Loucy (cell line): ENCODE measurements around the gene IL37.

Experiments
- H2AFZ ChIP-seq: fragments of 200-600 bp; sonication (generic); 2 replicates; pipeline ENCODE4 v1.6.0; 2016; ENCODE audit warnings: antibody characterized with exemption, mild to moderate bottlenecking, low read length, moderate library complexity
- H3F3A ChIP-seq: fragments of 200-600 bp; 2 replicates; pipeline ENCODE4 v1.6.0; 2016; ENCODE audit warnings: antibody characterized with exemption, low read depth, mild to moderate bottlenecking
- H3K27me3 ChIP-seq: fragments of 200-600 bp; sonication (generic); 2 replicates; pipeline ENCODE4 v1.6.1; 2014; ENCODE audit warnings: low read length, mild to moderate bottlenecking; ENCODE audit not compliant: insufficient read depth, poor library complexity, severe bottlenecking
- H3K36me3 ChIP-seq: fragments of 200-600 bp; sonication (generic); 2 replicates; pipeline ENCODE4 v1.6.1; 2016; ENCODE audit warnings: low read length; ENCODE audit not compliant: insufficient read depth
- H3K4me1 ChIP-seq: fragments of 200-600 bp; sonication (generic); 2 replicates; pipeline ENCODE4 v1.5.1; 2014; ENCODE audit warnings: low read length, mild to moderate bottlenecking; ENCODE audit not compliant: insufficient read depth, poor library complexity, severe bottlenecking
- H3K4me2 ChIP-seq: fragments of 200-600 bp; sonication (generic); 2 replicates; pipeline ENCODE4 v1.6.0; 2014; ENCODE audit warnings: antibody characterized with exemption, low read length, low read depth, mild to moderate bottlenecking; ENCODE audit not compliant: poor library complexity, severe bottlenecking
- H3K4me3 ChIP-seq: fragments of 200-600 bp; sonication (generic); 2 replicates; pipeline ENCODE4 v1.5.1; 2014; ENCODE audit warnings: low read length, mild to moderate bottlenecking, mixed read lengths; ENCODE audit not compliant: poor library complexity, severe bottlenecking
- H3K79me2 ChIP-seq: fragments of 200-600 bp; sonication (generic); 2 replicates; pipeline ENCODE4 v1.6.1; 2014; ENCODE audit warnings: low read length; ENCODE audit not compliant: insufficient read depth
- H3K9ac ChIP-seq: fragments of 200-600 bp; sonication (generic); 2 replicates; pipeline ENCODE4 v1.6.0; 2014; ENCODE audit warnings: mild to moderate bottlenecking, low read depth, low read length, moderate library complexity; ENCODE audit not compliant: poor library complexity, severe bottlenecking
- H3K9me2 ChIP-seq: fragments of 200-600 bp; sonication (generic); replicated peaks from 2 replicates; pipeline ENCODE4 v1.6.1; 2016; ENCODE audit warnings: low read depth, low read length, mixed read lengths
- H3K9me3 ChIP-seq: fragments of 200-600 bp; sonication (generic); 2 replicates; pipeline ENCODE4 v1.6.1; 2014; ENCODE audit warnings: mild to moderate bottlenecking, antibody characterized with exemption, low read length, low read depth; ENCODE audit not compliant: insufficient read depth
- H4K20me1 ChIP-seq: fragments of 200-600 bp; sonication (generic); 2 replicates; pipeline ENCODE4 v1.6.0; 2014; ENCODE audit warnings: antibody characterized with exemption, low read length, mild to moderate bottlenecking; ENCODE audit not compliant: insufficient read depth, poor library complexity, severe bottlenecking
- CTCF ChIP-seq: fragments of 200-600 bp; sonication (generic); conservative IDR thresholded peaks from 2 replicates; pipeline ENCODE4 v1.5.1; 2014; ENCODE audit warnings: mild to moderate bottlenecking, antibody characterized with exemption, low read length
- EZH2phosphoT487 ChIP-seq: fragments of 200-600 bp; IDR thresholded peaks from 2 replicates; pipeline ENCODE4 v1.6.1; 2018; ENCODE audit warnings: antibody characterized with exemption, mild to moderate bottlenecking, moderate library complexity, borderline replicate concordance

IL37 gene

GRCh38 chr2:112916625-112917247, 5.8 kb downstream of the IL37 start:
- no peak overlapping the region for H3K4me3 ChIP-seq
- H2AFZ ChIP-seq = no peak overlapping the region
- no peak for TF ChIP-seq EZH2phosphoT487
- TF ChIP-seq CTCF = no peak
- no peaks in the 10 kb centered on the region for H3K9me3 ChIP-seq
- H3F3A ChIP-seq = no peaks in the 10 kb centered on the region
- no peaks in the 10 kb centered on the region for H3K4me1 ChIP-seq
- no peaks in the 10 kb centered on the region for H4K20me1 ChIP-seq
- H3K4me2 ChIP-seq = no peak overlapping the region
- H3K36me3 ChIP-seq = no peaks in the 10 kb centered on the region
- no peaks in the 10 kb centered on the region for H3K27me3 ChIP-seq
- no peaks in the 10 kb centered on the region for H3K79me2 ChIP-seq
- no peak overlapping the region for H3K9ac ChIP-seq
- no peaks in the 10 kb centered on the region for H3K9me2 ChIP-seq

GRCh38 chr2:112917856-112918255, 6.9 kb downstream of the IL37 start:
- no peaks in the 10 kb centered on the region for H3K4me1 ChIP-seq
- no peaks in the 10 kb centered on the region for H3F3A ChIP-seq
- H3K9ac ChIP-seq = no peak overlapping the region
- H2AFZ ChIP-seq = no peak overlapping the region
- no peaks in the 10 kb centered on the region for H3K79me2 ChIP-seq
- H3K9me3 ChIP-seq = no peaks in the 10 kb centered on the region
- no peak overlapping the region for H3K4me2 ChIP-seq
- no peaks in the 10 kb centered on the region for H3K36me3 ChIP-seq
- H4K20me1 ChIP-seq = no peaks in the 10 kb centered on the region
- H3K27me3 ChIP-seq = no peaks in the 10 kb centered on the region
- no peak overlapping the region for H3K4me3 ChIP-seq
- H3K9me2 ChIP-seq = no peaks in the 10 kb centered on the region
- TF ChIP-seq CTCF = no peak
- TF ChIP-seq EZH2phosphoT487 = no peak

- no peak overlapping the region for H3K4me3 ChIP-seq
- H3K9me2 ChIP-seq = no peaks in the 10 kb centered on the region
- H2AFZ ChIP-seq = no peak overlapping the region
- no peaks in the 10 kb centered on the region for H3K36me3 ChIP-seq
- H3K27me3 ChIP-seq = no peaks in the 10 kb centered on the region
- H3K9ac ChIP-seq = no peak overlapping the region
- H3K4me2 ChIP-seq = no peak overlapping the region
- TF ChIP-seq CTCF (no peak), EZH2phosphoT487 (no peak)
- no peaks in the 10 kb centered on the region for H3K9me3 ChIP-seq
- H3F3A ChIP-seq = no peaks in the 10 kb centered on the region
- no peaks in the 10 kb centered on the region for H3K4me1 ChIP-seq
- no peaks in the 10 kb centered on the region for H4K20me1 ChIP-seq
- no peaks in the 10 kb centered on the region for H3K79me2 ChIP-seq
Observed at GRCh38 chr2:112918256-112918655, 7.3 kb downstream of the IL37 start.
